HTR-8/SVneo (cell line): ENCODE data around the gene CCDC124.
"Not testable (repeated sequence)": the region's sequence is repeated elsewhere in the genome, so short reads cannot be mapped to it uniquely, and the experiment has no call there.

ENCODE experiments used
- DNase-seq: peaks from one replicate; pipeline ENCODE4 v3.0.0; 2011; ENCODE audit warnings: low spot score, mixed read lengths; ENCODE audit not compliant: insufficient read length
- FAIRE-seq: peaks from 2 replicates; lab custom pipeline; 2011; peaks lifted over from hg19 to GRCh38; lab: Jason Lieb, UNC

Gene CCDC124

GRCh38 chr19:17975032-17975431 is 42.2 kb downstream of the CCDC124 start:
- DNase-seq (no peak), FAIRE-seq (no peak)

- DNase-seq: no peak
- FAIRE-seq: no peak
Measured at GRCh38 chr19:17977021-17977420, 44.2 kb downstream of the CCDC124 start.

GRCh38 chr19:17977488-17977887 is 44.7 kb downstream of the CCDC124 start:
- no peak for FAIRE-seq
- no peak for DNase-seq

- FAIRE-seq (no peak), DNase-seq (no peak)
Measured at GRCh38 chr19:17981611-17982010, 48.8 kb downstream of the CCDC124 start.

GRCh38 chr19:17982430-17982829 is 49.6 kb downstream of the CCDC124 start:
- DNase-seq (no peak), FAIRE-seq (no peak)

GRCh38 chr19:17985037-17985818 is 52.4 kb downstream of the CCDC124 start:
- FAIRE-seq: peak; percentile 20
- DNase-seq: no peak

- not testable (repeated sequence) for FAIRE-seq, DNase-seq
Measured at GRCh38 chr19:17986569-17986968, 53.8 kb downstream of the CCDC124 start.

- DNase-seq (no peak), FAIRE-seq (no peak)
Measured at GRCh38 chr19:17988161-17988560, 55.3 kb downstream of the CCDC124 start.

- no peak for FAIRE-seq
- DNase-seq: no peak
Measured at GRCh38 chr19:17989425-17990094, 56.7 kb downstream of the CCDC124 start.

GRCh38 chr19:17993076-17993813 is 60.4 kb downstream of the CCDC124 start:
- no peak for FAIRE-seq
- DNase-seq: no peak
